B cell (primary cell): Measurements from ENCODE around the gene RC3H1. TPM values are rescaled to one million over a fixed set of nuclear protein-coding genes. Genes with fewer than 3 reads are reported as not detected.

Experiments
- ATAC-seq: fragments of 200-7000 bp; cut with Tn5 transposase; one replicate; pipeline ENCODE4 v1.10.0; 2021; ENCODE audit warnings: low read depth, mild to moderate bottlenecking, moderate number of reproducible peaks, moderate library complexity
- CTCF ChIA-PET: fragments of 350-600 bp; sonication (Branson Sonifier 250); formaldehyde crosslinking; loops from one replicate; lab custom pipeline; 2021; ENCODE audit warnings: antibody characterized with exemption, inconsistent platforms; lab: Charles Lee
- POLR2A ChIA-PET: fragments of 350-600 bp; sonication (Branson Sonifier 250); formaldehyde crosslinking; loops from one replicate; lab custom pipeline; 2021; ENCODE audit warnings: antibody characterized with exemption; lab: Charles Lee
- DNase-seq: peaks from one replicate; pipeline ENCODE4 v3.0.0; 2013
- H2AFZ ChIP-seq: 2 replicates; pipeline ENCODE4 v1.6.1; 2012; ENCODE audit warnings: mild to moderate bottlenecking, low read depth, low read length; ENCODE audit not compliant: insufficient read depth, poor library complexity, severe bottlenecking
- H3K27ac ChIP-seq, 2 donors: 1 replicate in 1 of 2; 2 replicates in 1 of 2; pipeline ENCODE4 v1.5.1; 2012 to 2013; ENCODE audit warnings: low read length in 2 of 2, mild to moderate bottlenecking in 2 of 2, moderate library complexity in 1 of 2
- H3K27me3 ChIP-seq, 4 experiments: fragments of 200-600 bp in 1 of 4; sonication (generic) in 1 of 4; replicated peaks in 1 of 4; 1 replicate in 2 of 4; 2 replicates in 2 of 4; pipeline versions ENCODE4 v1.6.1 to v1.7.0; 2013 to 2016; ENCODE audit warnings: low read length in 3 of 4, mild to moderate bottlenecking in 2 of 4, mixed read lengths in 1 of 4, moderate library complexity in 1 of 4; ENCODE audit not compliant: insufficient read depth in 4 of 4, control insufficient read depth in 3 of 4; ENCODE audit errors: control extremely low read depth in 1 of 4
- H3K36me3 ChIP-seq, 2 experiments: replicated peaks in 1 of 2; 1 replicate in 1 of 2; 2 replicates in 1 of 2; pipeline versions ENCODE4 v1.6.1 to v1.7.1; 2013; ENCODE audit warnings: low read length in 1 of 2; ENCODE audit not compliant: insufficient read depth in 2 of 2, control insufficient read depth in 1 of 2; ENCODE audit errors: control extremely low read depth in 1 of 2, extremely low read depth in 1 of 2
- H3K4me1 ChIP-seq, 2 donors: fragments of 200-600 bp in 1 of 2; sonication (generic) in 1 of 2; 1 replicate in 1 of 2; 2 replicates in 1 of 2; pipeline versions ENCODE4 v1.5.1 to v1.6.1; 2013 to 2017; ENCODE audit warnings: low read length in 2 of 2; ENCODE audit not compliant: control insufficient read depth in 2 of 2, insufficient read depth in 2 of 2
- H3K4me2 ChIP-seq: replicated peaks from 2 replicates; pipeline ENCODE3; 2012; ENCODE audit warnings: mild to moderate bottlenecking, low read depth, low read length; ENCODE audit not compliant: poor library complexity, severe bottlenecking
- H3K4me3 ChIP-seq, 5 experiments: fragments of 200-600 bp in 1 of 5; sonication (generic) in 1 of 5; 1 replicate in 3 of 5; 2 replicates in 2 of 5; pipeline versions ENCODE4 v1.5.1 to v1.7.0; 2011 to 2016; ENCODE audit warnings: low read length in 4 of 5, mild to moderate bottlenecking in 4 of 5, low read depth in 2 of 5, control low read depth in 1 of 5, moderate library complexity in 1 of 5; ENCODE audit not compliant: insufficient read depth in 1 of 5; ENCODE audit errors: control extremely low read depth in 1 of 5, extremely low read depth in 1 of 5
- H3K79me2 ChIP-seq: fragments of 200-600 bp; sonication (generic); one replicate; pipeline ENCODE4 v1.6.0; 2016; ENCODE audit warnings: low read length; ENCODE audit not compliant: control insufficient read depth, insufficient read depth
- H3K9ac ChIP-seq: fragments of 200-600 bp; sonication (generic); 2 replicates; pipeline ENCODE4 v1.6.1; 2017; ENCODE audit warnings: mild to moderate bottlenecking, low read length, moderate library complexity
- H3K9me3 ChIP-seq, 3 donors: one replicate each; pipeline versions ENCODE4 v1.6.1 to v1.7.1; 2013; ENCODE audit warnings: low read length in 2 of 3; ENCODE audit not compliant: control insufficient read depth in 2 of 3, insufficient read depth in 1 of 3; ENCODE audit errors: control extremely low read depth in 1 of 3
- H4K20me1 ChIP-seq: 2 replicates; pipeline ENCODE4 v1.6.0; 2012; ENCODE audit warnings: mild to moderate bottlenecking, low read length; ENCODE audit not compliant: insufficient read depth, control insufficient read depth, poor library complexity, severe bottlenecking
- H3K27ac Mint-ChIP-seq: one replicate; pipeline ENCODE4 v1.8.0; 2021; ENCODE audit warnings: mixed read lengths
- H3K27me3 Mint-ChIP-seq: one replicate; pipeline ENCODE4 v1.8.0; 2021; ENCODE audit warnings: mixed read lengths
- H3K4me1 Mint-ChIP-seq: one replicate; pipeline ENCODE4 v1.8.0; 2021; ENCODE audit warnings: mixed read lengths
- H3K4me3 Mint-ChIP-seq: one replicate; pipeline ENCODE4 v1.8.0; 2021; ENCODE audit warnings: mixed read lengths
- H3K9me3 Mint-ChIP-seq: one replicate; pipeline ENCODE4 v1.8.0; 2022; ENCODE audit warnings: mixed read lengths; ENCODE audit not compliant: insufficient read depth
- EZH2 ChIP-seq: IDR thresholded peaks from 2 replicates; pipeline ENCODE4 v1.6.1; 2012; ENCODE audit warnings: borderline replicate concordance, low read depth, mild to moderate bottlenecking, moderate library complexity, low read length; ENCODE audit not compliant: insufficient read depth, poor library complexity, severe bottlenecking
- WGBS: methylation state at CpG from one replicate; pipeline ENCODE4 v1.1.5; 2013; ENCODE audit warnings: missing lambda C conversion rate; ENCODE audit not compliant: insufficient coverage; 5-methylcytosine and 5-hydroxymethylcytosine counted together
- intact Hi-C: fragments of 100-400 bp; cut with micrococcal nuclease; formaldehyde crosslinking; loops from one replicate; pipeline ENCODE4 v1.10.0; 2022
- polyA plus RNA-seq: library from polyadenylated mRNA; depleted of rRNA; stranded (reverse); fragments of >200 nt; gene quantifications from 2 replicates; pipeline ENCODE4 v1.2.3, GENCODE V29; 2012
- total RNA-seq, 2 donors: library from RNA; stranded (reverse); fragments of 120-200 nt in 1 of 2; gene quantifications; 1 replicate in 1 of 2; 2 replicates in 1 of 2; pipeline versions ENCODE4 v1.2.3 to v1.2.4, GENCODE V29; 2013 to 2022
- TF ChIP-seq, protein P1 (sequence below): fragments of 200-600 bp; IDR thresholded peaks from one replicate; pipeline ENCODE4 v1.8.0; 2022; ENCODE audit warnings: antibody characterized with exemption, mild to moderate bottlenecking

RC3H1 gene
- total and polyA plus RNA-seq, 2 donors (not counting 1 experiment from before 2014, with no cell fraction given) = 6.8 to 84.5 TPM

DNA sequence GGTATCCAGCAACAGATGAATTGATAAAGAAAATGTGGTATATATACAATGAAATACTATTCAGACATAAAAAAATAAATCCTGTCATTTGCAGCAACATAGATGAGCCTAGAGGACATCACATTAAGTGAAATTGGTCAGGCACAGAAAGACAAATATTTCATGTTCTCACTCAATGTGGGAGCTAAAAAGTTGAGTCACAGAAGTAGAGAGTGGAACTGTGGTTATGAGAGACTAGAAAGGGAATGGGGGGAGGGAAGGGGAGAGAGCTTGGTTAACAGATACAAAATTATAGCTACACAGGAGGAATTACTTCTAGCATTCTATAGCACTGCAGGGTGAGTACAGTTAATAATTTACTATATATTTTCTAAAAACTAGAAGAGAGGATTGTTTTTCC, 68.0 kb downstream of the RC3H1 start:
- POLR2A ChIA-PET = no interaction called here
- H3K36me3 ChIP-seq = peaks cover 12 to 74% of the 10 kb centered on the region in 2 experiments
- no peak for TF ChIP-seq EZH2
- TF ChIP-seq, protein P1, sequence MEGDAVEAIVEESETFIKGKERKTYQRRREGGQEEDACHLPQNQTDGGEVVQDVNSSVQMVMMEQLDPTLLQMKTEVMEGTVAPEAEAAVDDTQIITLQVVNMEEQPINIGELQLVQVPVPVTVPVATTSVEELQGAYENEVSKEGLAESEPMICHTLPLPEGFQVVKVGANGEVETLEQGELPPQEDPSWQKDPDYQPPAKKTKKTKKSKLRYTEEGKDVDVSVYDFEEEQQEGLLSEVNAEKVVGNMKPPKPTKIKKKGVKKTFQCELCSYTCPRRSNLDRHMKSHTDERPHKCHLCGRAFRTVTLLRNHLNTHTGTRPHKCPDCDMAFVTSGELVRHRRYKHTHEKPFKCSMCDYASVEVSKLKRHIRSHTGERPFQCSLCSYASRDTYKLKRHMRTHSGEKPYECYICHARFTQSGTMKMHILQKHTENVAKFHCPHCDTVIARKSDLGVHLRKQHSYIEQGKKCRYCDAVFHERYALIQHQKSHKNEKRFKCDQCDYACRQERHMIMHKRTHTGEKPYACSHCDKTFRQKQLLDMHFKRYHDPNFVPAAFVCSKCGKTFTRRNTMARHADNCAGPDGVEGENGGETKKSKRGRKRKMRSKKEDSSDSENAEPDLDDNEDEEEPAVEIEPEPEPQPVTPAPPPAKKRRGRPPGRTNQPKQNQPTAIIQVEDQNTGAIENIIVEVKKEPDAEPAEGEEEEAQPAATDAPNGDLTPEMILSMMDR = no peak

DNA sequence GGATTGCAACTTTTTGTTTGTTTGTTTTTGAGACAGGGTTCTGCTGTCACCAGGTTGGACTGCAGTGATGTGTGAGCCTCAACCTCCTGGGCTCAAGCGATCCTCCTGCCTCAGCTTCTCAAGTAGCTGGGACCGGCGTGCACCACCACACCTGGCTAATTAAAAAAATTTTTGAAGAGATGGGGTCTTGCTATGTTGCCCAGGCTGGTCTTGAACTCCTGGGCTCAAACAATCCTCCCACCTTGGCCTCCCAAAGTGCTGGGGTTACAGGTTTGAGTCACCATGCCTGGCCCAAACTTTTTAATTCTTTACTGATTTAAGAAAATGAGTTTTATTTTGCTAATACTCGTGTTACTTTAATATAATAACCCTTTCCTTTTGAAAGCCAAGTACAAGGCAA, 73.6 kb downstream of the RC3H1 start:
- Mint-ChIP-seq H3K4me3 (no peak overlapping the region), H3K9me3 (no peaks in the 10 kb centered on the region), H3K27ac (no peak overlapping the region), H3K4me1 (no peaks in the 10 kb centered on the region), H3K27me3 (no peaks in the 10 kb centered on the region)
- CTCF ChIA-PET = no interaction called here
- Histone ChIP-seq H3K4me1 (no peaks in the 10 kb centered on the region), H3K9me3 (no peaks in the 10 kb centered on the region), H3K4me2 (no peak overlapping the region), H3K27me3 (no peaks in the 10 kb centered on the region), H3K79me2 (peaks cover 4% of the 10 kb centered on the region), H3K9ac (no peak overlapping the region), H3K4me3 (no peak overlapping the region), H2AFZ (no peak overlapping the region), H3K27ac (no peak overlapping the region), H3K36me3 (peaks cover 9 to 81% of the 10 kb centered on the region in 2 experiments), H4K20me1 (no peaks in the 10 kb centered on the region)
- POLR2A ChIA-PET = no interaction called here
- intact Hi-C loops = no loop called here
- WGBS = 100% methylated on average over 1 of the region's 4 CpGs
- ATAC-seq (no peak), DNase-seq (no peak)
- TF ChIP-seq EZH2 = no peak
- TF ChIP-seq, protein P1 = no peak

More for the DNA sequence above, 68.0 kb downstream of the RC3H1 start:
- no peak overlapping the region for H3K27ac Mint-ChIP-seq
- Histone ChIP-seq H3K79me2 (peaks cover 8% of the 10 kb centered on the region), H3K9me3 (no peaks in the 10 kb centered on the region), H3K4me1 (no peaks in the 10 kb centered on the region), H3K27ac (no peak overlapping the region), H3K4me3 (no peak overlapping the region), H2AFZ (no peak overlapping the region), H3K27me3 (no peaks in the 10 kb centered on the region), H4K20me1 (no peaks in the 10 kb centered on the region), H3K4me2 (no peak overlapping the region), H3K9ac (no peak overlapping the region)
- ATAC-seq = no peak
- CTCF ChIA-PET = interaction anchor here (0.6 kb wide), 1 partner anchor 35 kb away, joined by 3 read pairs; no protein-coding TSS in a partner anchor
- no peaks in the 10 kb centered on the region for H3K4me1 Mint-ChIP-seq
- no peaks in the 10 kb centered on the region for H3K27me3 Mint-ChIP-seq
- H3K4me3 Mint-ChIP-seq = no peak overlapping the region
- no peaks in the 10 kb centered on the region for H3K9me3 Mint-ChIP-seq
- DNase-seq = no peak
- intact Hi-C loops = no loop called here
